Lung (tissue), 12 donors: ENCODE results near the gene GABRR1. TPM values are rescaled to one million over a fixed set of nuclear protein-coding genes. Genes with fewer than 3 reads are reported as not detected.

Experiments used
- ATAC-seq: fragments of 200-7000 bp; cut with Tn5 transposase; one replicate; pipeline ENCODE4 v1.9.1; 2020; ENCODE audit warnings: moderate number of reproducible peaks; ENCODE audit not compliant: insufficient read depth, low FRiP score
- DNase-seq, 3 donors: peaks; one replicate each; pipeline ENCODE4 v3.0.0-alpha.2; 2013 to 2017
- H3K27ac ChIP-seq, 2 donors: one replicate each; pipeline ENCODE4 v1.5.1; 2013; ENCODE audit warnings: mild to moderate bottlenecking in 2 of 2, moderate library complexity in 2 of 2, control low read depth in 1 of 2, inconsistent platforms in 1 of 2, low read depth in 1 of 2, low read length in 1 of 2
- H3K27me3 ChIP-seq, 3 donors: one replicate each; pipeline ENCODE4 v1.5.1; 2013; ENCODE audit warnings: low read length in 2 of 3; ENCODE audit not compliant: control insufficient read depth in 3 of 3, insufficient read depth in 3 of 3
- H3K36me3 ChIP-seq, 4 donors: one replicate each; pipeline ENCODE4 v1.5.1; 2013; ENCODE audit warnings: low read length in 4 of 4, mild to moderate bottlenecking in 1 of 4, moderate library complexity in 1 of 4; ENCODE audit not compliant: control insufficient read depth in 4 of 4, insufficient read depth in 4 of 4
- H3K4me1 ChIP-seq, 5 donors: one replicate each; pipeline ENCODE4 v1.5.1; 2013; ENCODE audit warnings: low read length in 5 of 5, mild to moderate bottlenecking in 2 of 5, moderate library complexity in 1 of 5; ENCODE audit not compliant: control insufficient read depth in 5 of 5, insufficient read depth in 5 of 5
- H3K4me3 ChIP-seq: one replicate; pipeline ENCODE4 v1.5.1; 2013; ENCODE audit warnings: mild to moderate bottlenecking, control low read depth, moderate library complexity
- H3K9ac ChIP-seq, 2 donors: one replicate each; pipeline ENCODE4 v1.5.1; 2013; ENCODE audit warnings: low read length in 2 of 2, control low read depth in 1 of 2; ENCODE audit not compliant: insufficient read depth in 1 of 2
- H3K9me3 ChIP-seq, 4 donors: one replicate each; pipeline ENCODE4 v1.5.1; 2013; ENCODE audit warnings: low read length in 3 of 4, mild to moderate bottlenecking in 1 of 4, moderate library complexity in 1 of 4; ENCODE audit not compliant: control insufficient read depth in 4 of 4, insufficient read depth in 3 of 4
- CTCF ChIP-seq: IDR thresholded peaks from 2 replicates; pipeline ENCODE4 v1.5.1; 2012; ENCODE audit warnings: mild to moderate bottlenecking; ENCODE audit errors: control extremely low read depth, extremely low read depth
- WGBS, 2 donors: extraction: QIAGEN DNeasy Blood & Tissue Kit; methylation state at CpG; one replicate each; pipeline ENCODE4 v1.1.7; 2013; 5-methylcytosine and 5-hydroxymethylcytosine counted together
- polyA plus RNA-seq, 2 donors: library from polyadenylated mRNA; stranded (reverse); fragments of 200-250 nt; gene quantifications; one replicate each; pipeline ENCODE4 v1.2.1, GENCODE V29; 2013
- total RNA-seq, 2 donors: library from RNA; depleted of rRNA in 1 of 2; stranded (reverse); fragments of >200 nt in 1 of 2; gene quantifications; one replicate each; pipeline ENCODE4 v1.2.1, GENCODE V29; 2014 to 2021
- donor health status: control.
- donor health status: control.
- donor health status: Bipolar disorder and iron deficiency.
- donor health status: healthy.
- donor health status: DM: yes; HTN: yes; CAD: no.

The GABRR1 gene
- total and polyA plus RNA-seq, 4 donors = not detected

- no peak for ATAC-seq
- WGBS, 2 donors = 86 to 89% methylated on average over 4 of the region's 4 CpGs
- TF ChIP-seq CTCF = no peak
These were observed 43.5 kb downstream of the GABRR1 start for GRCh38 chr6:89173634-89174033.

DNA sequence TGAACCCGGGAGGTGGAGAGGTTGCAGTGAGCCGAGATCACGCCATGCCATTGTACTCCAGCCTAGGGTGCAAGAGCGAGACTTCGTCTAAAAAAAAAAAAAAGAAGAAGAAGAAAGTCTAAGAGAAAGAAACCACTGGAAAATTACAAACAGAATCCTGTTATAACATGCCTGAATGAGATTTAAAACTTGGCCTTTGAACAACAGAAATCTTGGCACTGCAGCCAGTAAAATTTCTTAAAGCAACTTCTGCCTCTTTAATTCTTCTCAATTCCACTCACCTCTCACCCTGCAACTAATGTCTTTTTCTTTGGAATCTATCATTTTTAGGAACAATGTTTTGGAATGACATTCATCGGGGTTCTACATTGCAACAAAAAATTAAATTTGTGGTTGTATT, 45.0 kb downstream of the GABRR1 start:
- Histone ChIP-seq H3K9me3 (no peaks in the 10 kb centered on the region), H3K4me3 (no peak overlapping the region), H3K27ac (no peak overlapping the region), H3K27me3 (no peaks in the 10 kb centered on the region), H3K4me1 (no peaks in the 10 kb centered on the region), H3K36me3 (no peaks in the 10 kb centered on the region), H3K9ac (no peak overlapping the region)
- ATAC-seq (no peak), DNase-seq (peak in 2 of 3 donors; percentile 33 to 55)
- WGBS, 2 donors = 69 to 83% methylated on average over 6 of the region's 6 CpGs
- TF ChIP-seq CTCF = no peak

More at GRCh38 chr6:89173634-89174033, 43.5 kb downstream of the GABRR1 start:
- no peak for DNase-seq
- Histone ChIP-seq H3K9me3 (no peaks in the 10 kb centered on the region), H3K27me3 (no peaks in the 10 kb centered on the region), H3K4me3 (no peak overlapping the region), H3K36me3 (no peaks in the 10 kb centered on the region), H3K9ac (no peak overlapping the region), H3K4me1 (no peaks in the 10 kb centered on the region), H3K27ac (no peak overlapping the region)

GRCh38 chr6:89162047-89162371, 55.1 kb downstream of the GABRR1 start:
- no peaks in the 10 kb centered on the region for H3K9me3 ChIP-seq
- no peak overlapping the region for H3K9ac ChIP-seq
- no peak overlapping the region for H3K4me3 ChIP-seq

More at GRCh38 chr6:89162047-89162371, 55.1 kb downstream of the GABRR1 start:
- no peak for ATAC-seq
- DNase-seq = no peak
- 72 to 90% methylated on average over 4 of the region's 4 CpGs for WGBS, 2 donors
- H3K4me1 ChIP-seq = peaks cover 0 to 5% (median 0%) of the 10 kb centered on the region in 5 donors
- peak overlapping the region in 1 of 2 donors; percentile 84 for H3K27ac ChIP-seq
- no peaks in the 10 kb centered on the region for H3K27me3 ChIP-seq
- TF ChIP-seq CTCF = no peak
- H3K36me3 ChIP-seq = peaks cover 7 to 13% (median 13%) of the 10 kb centered on the region in 4 donors
